Activated T-helper 1 cell treated with anti-CD3 and anti-CD28 coated beads, Interleukin-2, amount 50 U/mL, for 16 hours (primary cell): ENCODE results near the gene STIM2.
"Not testable (repeated sequence)": the region's sequence is repeated elsewhere in the genome, so short reads cannot be mapped to it uniquely, and the experiment has no call there.

Experiments
- DNase-seq, 2 donors: peaks; one replicate each; pipeline ENCODE4 v3.0.0-alpha.2; 2020; ENCODE audit warnings: low read depth in 1 of 2, low spot score in 1 of 2

STIM2 gene

GRCh38 chr4:26950446-26950845 is 89.8 kb downstream of the STIM2 start:
- no peak for DNase-seq

GRCh38 chr4:26952891-26953290 is 92.2 kb downstream of the STIM2 start:
- no peak for DNase-seq

GRCh38 chr4:26953366-26953765 is 92.7 kb downstream of the STIM2 start:
- DNase-seq = no peak

GRCh38 chr4:26953770-26954423 is 93.3 kb downstream of the STIM2 start:
- DNase-seq = no peak

- no peak for DNase-seq
Measured at GRCh38 chr4:26955241-26955640, 94.6 kb downstream of the STIM2 start.

GRCh38 chr4:26958925-26959653 is 98.4 kb downstream of the STIM2 start:
- DNase-seq = no peak

- DNase-seq = no peak
Measured at GRCh38 chr4:26959654-26960047, 99.0 kb downstream of the STIM2 start.

GRCh38 chr4:26962720-26963119 is 102.1 kb downstream of the STIM2 start:
- DNase-seq = no peak

- DNase-seq = no peak
Measured at GRCh38 chr4:26964512-26964911, 103.9 kb downstream of the STIM2 start.

- no peak for DNase-seq
Measured at GRCh38 chr4:26964994-26965393, 104.4 kb downstream of the STIM2 start.

- DNase-seq = not testable (repeated sequence)
Measured at GRCh38 chr4:26975464-26976181, 115.0 kb downstream of the STIM2 start.

- DNase-seq = no peak
Measured at GRCh38 chr4:26978387-26979053, 117.9 kb downstream of the STIM2 start.

GRCh38 chr4:26984896-26985295 is 124.3 kb downstream of the STIM2 start:
- no peak for DNase-seq

- no peak for DNase-seq
Measured at GRCh38 chr4:26985873-26986272, 125.2 kb downstream of the STIM2 start.

GRCh38 chr4:26987191-26987590 is 126.5 kb downstream of the STIM2 start:
- no peak for DNase-seq

- no peak for DNase-seq
Measured at GRCh38 chr4:26991057-26991456, 130.4 kb downstream of the STIM2 start.

GRCh38 chr4:26992657-26993361 is 132.2 kb downstream of the STIM2 start:
- DNase-seq = no peak

GRCh38 chr4:26993539-26993938 is 132.9 kb downstream of the STIM2 start:
- no peak for DNase-seq

- DNase-seq = no peak
Measured at GRCh38 chr4:26993967-26994366, 133.3 kb downstream of the STIM2 start.

GRCh38 chr4:26995316-26995715 is 134.7 kb downstream of the STIM2 start:
- no peak for DNase-seq

GRCh38 chr4:26996745-26997144 is 136.1 kb downstream of the STIM2 start:
- DNase-seq = no peak
